B cell (primary cell): ENCODE data around the gene MKS1.

Experiments
- CTCF ChIP-seq: fragments of 200-600 bp; IDR thresholded peaks from one replicate; pipeline ENCODE4 v1.8.0; 2022; ENCODE audit warnings: antibody characterized with exemption, mild to moderate bottlenecking
- EZH2 ChIP-seq: IDR thresholded peaks from 2 replicates; pipeline ENCODE4 v1.6.1; 2012; ENCODE audit warnings: borderline replicate concordance, low read depth, mild to moderate bottlenecking, moderate library complexity, low read length; ENCODE audit not compliant: insufficient read depth, poor library complexity, severe bottlenecking

- TF ChIP-seq CTCF: no peak
- TF ChIP-seq EZH2: no peak
Measured at GRCh38 chr17:58262149-58262548, 43.1 kb upstream of the MKS1 start.
